Measurements from ENCODE around the gene LTBP3. TPM values are rescaled to one million over a fixed set of nuclear protein-coding genes. Genes with fewer than 3 reads are reported as not detected.
A peak's percentile ranks its signal among the peaks of the same experiment; 100 is the strongest.

LTBP3 gene
- total and polyA plus RNA-seq, 9 of the 15 experiments (the other 6 are each of a cell fraction or from before 2014, with no cell fraction given), result 0.06 to 20.5 (median 4.8) TPM

DNA sequence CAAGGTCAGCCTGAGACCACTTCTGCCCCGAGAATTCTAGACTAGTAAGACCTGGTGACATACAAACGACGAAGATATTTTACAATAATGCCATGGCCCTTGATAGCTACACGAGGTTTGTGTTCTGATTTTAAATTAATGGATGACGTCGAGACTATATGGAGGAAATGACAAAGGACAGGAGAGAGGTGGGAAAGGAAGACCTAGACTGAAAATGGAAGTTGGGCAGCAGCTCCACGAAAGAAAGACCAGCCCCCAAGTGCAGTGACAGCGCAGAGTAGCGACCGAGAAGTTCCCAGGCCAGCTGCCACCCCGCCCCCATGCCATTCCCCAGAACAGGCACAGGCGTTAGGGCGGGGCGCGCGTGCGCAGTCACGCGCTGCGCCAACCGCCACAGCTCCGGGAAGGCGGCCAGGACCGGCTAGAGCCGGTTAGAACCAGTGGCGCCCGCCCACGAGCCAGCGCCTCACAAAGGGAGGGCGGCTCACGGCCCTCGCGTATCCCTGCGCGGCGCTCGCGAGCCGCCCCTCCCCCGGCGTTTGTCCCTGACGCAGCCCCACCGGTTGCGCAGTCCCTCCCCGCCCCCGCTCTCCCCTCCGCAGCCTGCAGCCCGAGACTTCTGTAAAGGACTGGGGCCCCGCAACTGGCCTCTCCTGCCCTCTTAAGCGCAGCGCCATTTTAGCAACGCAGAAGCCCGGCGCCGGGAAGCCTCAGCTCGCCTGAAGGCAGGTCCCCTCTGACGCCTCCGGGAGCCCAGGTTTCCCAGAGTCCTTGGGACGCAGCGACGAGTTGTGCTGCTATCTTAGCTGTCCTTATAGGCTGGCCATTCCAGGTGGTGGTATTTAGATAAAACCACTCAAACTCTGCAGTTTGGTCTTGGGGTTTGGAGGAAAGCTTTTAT lies 60.8 kb downstream of the LTBP3 start (continued):
- TF ChIP-seq SNAPC5 (CRISPR knock-in tag; IDR thresholded peaks at IDR 0.05) (no peak), HINFP (tag; conservative IDR thresholded peaks at IDR 0.05; ENCODE audit: low read depth) (no peak), ATF7 (IDR thresholded peaks at IDR 0.05) (peak; percentile 90), CCAR2 (IDR thresholded peaks at IDR 0.05; ENCODE audit: low read depth, low read length) (no peak), CEBPG (CRISPR knock-in tag; IDR thresholded peaks at IDR 0.05) (peak; percentile 78), CEBPG (tag; conservative IDR thresholded peaks at IDR 0.05 in 1 of 2, IDR thresholded peaks at IDR 0.05 in 1 of 2) (peak; percentile 86 to 87), BHLHE40 (IDR thresholded peaks at IDR 0.05; ENCODE audit: low read length) (peak; percentile 98), BRD4 (IDR thresholded peaks at IDR 0.05) (peak; percentile 69), ETV6 (IDR thresholded peaks at IDR 0.05; ENCODE audit: borderline replicate concordance in 1 of 2, low read depth in 2 of 2, low read length in 1 of 2) (peak; percentile 31 to 63; a peak in 1 of 4 replicates), ETV6 (CRISPR knock-in tag; IDR thresholded peaks at IDR 0.05; ENCODE audit: borderline replicate concordance) (no peak), ADNP (tag; IDR thresholded peaks at IDR 0.05) (no peak), POLR2H (tag; IDR thresholded peaks at IDR 0.05; ENCODE audit: low read depth) (peak; percentile 87), EGR1 (conservative IDR thresholded peaks at IDR 0.05) (no peak), CGGBP1 (CRISPR knock-in tag; IDR thresholded peaks at IDR 0.05) (0 out of 2 replicates have a peak, but pooled peaks have one; percentile 49), ZNF277 (CRISPR knock-in tag; IDR thresholded peaks at IDR 0.05; ENCODE audit: borderline replicate concordance) (no peak), TCFL5 (CRISPR knock-in tag; conservative IDR thresholded peaks at IDR 0.05) (no peak)
- TF ChIP-seq, protein P1, sequence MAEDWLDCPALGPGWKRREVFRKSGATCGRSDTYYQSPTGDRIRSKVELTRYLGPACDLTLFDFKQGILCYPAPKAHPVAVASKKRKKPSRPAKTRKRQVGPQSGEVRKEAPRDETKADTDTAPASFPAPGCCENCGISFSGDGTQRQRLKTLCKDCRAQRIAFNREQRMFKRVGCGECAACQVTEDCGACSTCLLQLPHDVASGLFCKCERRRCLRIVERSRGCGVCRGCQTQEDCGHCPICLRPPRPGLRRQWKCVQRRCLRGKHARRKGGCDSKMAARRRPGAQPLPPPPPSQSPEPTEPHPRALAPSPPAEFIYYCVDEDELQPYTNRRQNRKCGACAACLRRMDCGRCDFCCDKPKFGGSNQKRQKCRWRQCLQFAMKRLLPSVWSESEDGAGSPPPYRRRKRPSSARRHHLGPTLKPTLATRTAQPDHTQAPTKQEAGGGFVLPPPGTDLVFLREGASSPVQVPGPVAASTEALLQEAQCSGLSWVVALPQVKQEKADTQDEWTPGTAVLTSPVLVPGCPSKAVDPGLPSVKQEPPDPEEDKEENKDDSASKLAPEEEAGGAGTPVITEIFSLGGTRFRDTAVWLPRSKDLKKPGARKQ (CRISPR knock-in tag; IDR thresholded peaks at IDR 0.05), result no peak
- TF ChIP-seq, protein P2, sequence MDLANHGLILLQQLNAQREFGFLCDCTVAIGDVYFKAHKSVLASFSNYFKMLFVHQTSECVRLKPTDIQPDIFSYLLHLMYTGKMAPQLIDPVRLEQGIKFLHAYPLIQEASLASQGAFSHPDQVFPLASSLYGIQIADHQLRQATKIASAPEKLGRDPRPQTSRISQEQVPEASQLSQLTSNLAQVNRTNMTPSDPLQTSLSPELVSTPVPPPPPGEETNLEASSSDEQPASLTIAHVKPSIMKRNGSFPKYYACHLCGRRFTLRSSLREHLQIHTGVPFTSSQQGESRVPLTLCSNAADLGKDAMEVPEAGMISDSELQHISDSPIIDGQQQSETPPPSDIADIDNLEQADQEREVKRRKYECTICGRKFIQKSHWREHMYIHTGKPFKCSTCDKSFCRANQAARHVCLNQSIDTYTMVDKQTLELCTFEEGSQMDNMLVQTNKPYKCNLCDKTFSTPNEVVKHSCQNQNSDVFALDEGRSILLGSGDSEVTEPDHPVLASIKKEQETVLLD (IDR thresholded peaks at IDR 0.05), result peak; percentile 93
- TF ChIP-seq, protein P3, sequence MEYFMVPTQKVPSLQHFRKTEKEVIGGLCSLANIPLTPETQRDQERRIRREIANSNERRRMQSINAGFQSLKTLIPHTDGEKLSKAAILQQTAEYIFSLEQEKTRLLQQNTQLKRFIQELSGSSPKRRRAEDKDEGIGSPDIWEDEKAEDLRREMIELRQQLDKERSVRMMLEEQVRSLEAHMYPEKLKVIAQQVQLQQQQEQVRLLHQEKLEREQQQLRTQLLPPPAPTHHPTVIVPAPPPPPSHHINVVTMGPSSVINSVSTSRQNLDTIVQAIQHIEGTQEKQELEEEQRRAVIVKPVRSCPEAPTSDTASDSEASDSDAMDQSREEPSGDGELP (CRISPR knock-in tag; IDR thresholded peaks at IDR 0.05; ENCODE audit: borderline replicate concordance), result peak; percentile 98
